GM15510 (cell line): ENCODE results near the gene NAALADL2.

ENCODE experiments used
- POLR2A ChIP-seq: IDR thresholded peaks from 3 replicates; pipeline ENCODE4 v1.6.1; 2011; ENCODE audit warnings: borderline replicate concordance; ENCODE audit not compliant: insufficient read length; ENCODE audit errors: extremely low read depth

The NAALADL2 gene

GRCh38 chr3:175601521-175601920 lies 742.4 kb downstream of the NAALADL2 start:
- TF ChIP-seq POLR2A, result no peak

GRCh38 chr3:175605851-175606250 lies 746.7 kb downstream of the NAALADL2 start:
- no peak for TF ChIP-seq POLR2A

GRCh38 chr3:175606650-175607318 lies 747.6 kb downstream of the NAALADL2 start:
- no peak for TF ChIP-seq POLR2A

- no peak for TF ChIP-seq POLR2A
Observed at GRCh38 chr3:175608356-175608755, 749.2 kb downstream of the NAALADL2 start.

GRCh38 chr3:175608911-175609310 lies 749.8 kb downstream of the NAALADL2 start:
- no peak for TF ChIP-seq POLR2A

- TF ChIP-seq POLR2A, result no peak
Observed at GRCh38 chr3:175612487-175613196, 753.5 kb downstream of the NAALADL2 start.

GRCh38 chr3:175617247-175617646 lies 758.1 kb downstream of the NAALADL2 start:
- TF ChIP-seq POLR2A, result no peak

- TF ChIP-seq POLR2A, result no peak
Observed at GRCh38 chr3:175619369-175619768, 760.2 kb downstream of the NAALADL2 start.

- TF ChIP-seq POLR2A, result no peak
Observed at GRCh38 chr3:175620093-175620492, 761.0 kb downstream of the NAALADL2 start.

- no peak for TF ChIP-seq POLR2A
Observed at GRCh38 chr3:175620532-175620931, 761.4 kb downstream of the NAALADL2 start.

- no peak for TF ChIP-seq POLR2A
Observed at GRCh38 chr3:175640958-175641357, 781.8 kb downstream of the NAALADL2 start.

GRCh38 chr3:175646865-175647264 lies 787.7 kb downstream of the NAALADL2 start:
- TF ChIP-seq POLR2A, result no peak

GRCh38 chr3:175648899-175649298 lies 789.8 kb downstream of the NAALADL2 start:
- no peak for TF ChIP-seq POLR2A

GRCh38 chr3:175651716-175652115 lies 792.6 kb downstream of the NAALADL2 start:
- TF ChIP-seq POLR2A, result no peak

GRCh38 chr3:175655351-175655750 lies 796.2 kb downstream of the NAALADL2 start:
- TF ChIP-seq POLR2A, result no peak

GRCh38 chr3:175656461-175656860 lies 797.3 kb downstream of the NAALADL2 start:
- TF ChIP-seq POLR2A, result no peak
